ENCODE measurements around the gene DHX38.

GRCh38 chr16:72101195-72101594 lies 7.5 kb downstream of the DHX38 start:
- TF ChIP-seq ZNF384 (IDR thresholded peaks at IDR 0.05) (no peak), ARNT (IDR thresholded peaks at IDR 0.05) (no peak), FOXK2 (IDR thresholded peaks at IDR 0.05) (no peak), FOXA1 (IDR thresholded peaks at IDR 0.05) (no peak), FOXM1 (IDR thresholded peaks at IDR 0.05; ENCODE audit: borderline replicate concordance) (no peak)
